GM19238 (cell line): ENCODE measurements around the gene OSBP.
A peak's percentile ranks its signal among the peaks of the same experiment; 100 is the strongest.
"Not testable (repeated sequence)": the region's sequence is repeated elsewhere in the genome, so short reads cannot be mapped to it uniquely, and the experiment has no call there.

Source experiments
- DNase-seq: peaks from one replicate; pipeline ENCODE4 v3.0.0; 2011; ENCODE audit warnings: low spot score; ENCODE audit not compliant: insufficient read length

OSBP gene

GRCh38 chr11:59615637-59616395 lies at the start of gene OSBP:
TSS of gene OSBP (minus strand) at chr11:59615774. CDS start at chr11:59615664, 110 bp downstream.
- peak; percentile 94 for DNase-seq

GRCh38 chr11:59660621-59661020 lies 45.0 kb upstream of the OSBP start:
- DNase-seq = no peak

GRCh38 chr11:59659981-59660380 lies 44.4 kb upstream of the OSBP start:
- no peak for DNase-seq

GRCh38 chr11:59658036-59658435 lies 42.5 kb upstream of the OSBP start:
- DNase-seq = no peak

- DNase-seq = no peak
These were observed 39.3 kb upstream of the OSBP start for GRCh38 chr11:59654893-59655292.

- DNase-seq = no peak
These were observed 31.8 kb upstream of the OSBP start for GRCh38 chr11:59647245-59647980.

- DNase-seq = no peak
These were observed 29.0 kb upstream of the OSBP start for GRCh38 chr11:59644528-59644927.

- DNase-seq = no peak
These were observed 27.8 kb upstream of the OSBP start for GRCh38 chr11:59643390-59643789.

- DNase-seq = no peak
These were observed 25.6 kb upstream of the OSBP start for GRCh38 chr11:59641156-59641555.

- DNase-seq = no peak
These were observed 14.9 kb upstream of the OSBP start for GRCh38 chr11:59630493-59630892.

- no peak for DNase-seq
These were observed 14.4 kb upstream of the OSBP start for GRCh38 chr11:59629996-59630395.

- DNase-seq = not testable (repeated sequence)
These were observed 11.4 kb upstream of the OSBP start for GRCh38 chr11:59626969-59627368.

- no peak for DNase-seq
These were observed 10.1 kb upstream of the OSBP start for GRCh38 chr11:59625703-59626102.

- no peak for DNase-seq
These were observed 2.3 kb upstream of the OSBP start for GRCh38 chr11:59617876-59618275.

- no peak for DNase-seq
These were observed 915 bp upstream of the OSBP start for GRCh38 chr11:59616396-59616982.

GRCh38 chr11:59615120-59615636 lies 396 bp downstream of the OSBP start:
- peak; percentile 41 for DNase-seq

GRCh38 chr11:59614277-59615119 lies 1.1 kb downstream of the OSBP start:
- DNase-seq = no peak

- DNase-seq = no peak
These were observed 3.7 kb downstream of the OSBP start for GRCh38 chr11:59611570-59612565.

GRCh38 chr11:59610289-59610688 lies 5.3 kb downstream of the OSBP start:
- DNase-seq = no peak
